NCI-H146 treated with DMSO at 0.1 percent for 48 hours (cell line): ENCODE data around the gene ACOX3.
"Not testable (repeated sequence)": the region's sequence is repeated elsewhere in the genome, so short reads cannot be mapped to it uniquely, and the experiment has no call there.

Source experiments
- DNase-seq: peaks from one replicate; lab custom pipeline; 2025; ENCODE audit not compliant: unreplicated experiment; lab: John Stamatoyannopoulos, UW

The ACOX3 gene

GRCh38 chr4:8342651-8343261 lies 97.8 kb downstream of the ACOX3 start:
- DNase-seq: no peak

- no peak for DNase-seq
These were observed 98.8 kb downstream of the ACOX3 start for GRCh38 chr4:8341691-8342090.

GRCh38 chr4:8341281-8341680 lies 99.2 kb downstream of the ACOX3 start:
- DNase-seq: not testable (repeated sequence)

GRCh38 chr4:8340781-8341241 lies 99.7 kb downstream of the ACOX3 start:
- DNase-seq: no peak

GRCh38 chr4:8338351-8338961 lies 102.1 kb downstream of the ACOX3 start:
- DNase-seq: no peak

GRCh38 chr4:8336412-8337075 lies 104.0 kb downstream of the ACOX3 start:
- DNase-seq: no peak

- DNase-seq: no peak
These were observed 104.7 kb downstream of the ACOX3 start for GRCh38 chr4:8335848-8336247.

- DNase-seq: no peak
These were observed 105.6 kb downstream of the ACOX3 start for GRCh38 chr4:8334786-8335460.

GRCh38 chr4:8333726-8334460 lies 106.6 kb downstream of the ACOX3 start:
- DNase-seq: no peak

- no peak for DNase-seq
These were observed 107.6 kb downstream of the ACOX3 start for GRCh38 chr4:8332891-8333331.

GRCh38 chr4:8332038-8332857 lies 108.3 kb downstream of the ACOX3 start:
- no peak for DNase-seq

- no peak for DNase-seq
These were observed 109.0 kb downstream of the ACOX3 start for GRCh38 chr4:8331575-8331955.

GRCh38 chr4:8330821-8331574 lies 109.5 kb downstream of the ACOX3 start:
- no peak for DNase-seq

- DNase-seq: no peak
These were observed 110.4 kb downstream of the ACOX3 start for GRCh38 chr4:8329859-8330761.

- no peak for DNase-seq
These were observed 111.0 kb downstream of the ACOX3 start for GRCh38 chr4:8329560-8329858.

GRCh38 chr4:8328866-8329559 lies 111.5 kb downstream of the ACOX3 start:
- no peak for DNase-seq

- DNase-seq: no peak
These were observed 112.1 kb downstream of the ACOX3 start for GRCh38 chr4:8328456-8328855.

GRCh38 chr4:8326206-8326605 lies 114.3 kb downstream of the ACOX3 start:
- no peak for DNase-seq
